GM19467 (cell line): ENCODE measurements around the gene MAP1LC3B2.

Experiments
- ATAC-seq: cut with Tn5 transposase; IDR thresholded peaks from one replicate; pipeline ENCODE4 v1.9.1; 2021; ENCODE audit warnings: mild to moderate bottlenecking, moderate library complexity; ENCODE audit not compliant: unreplicated experiment

The MAP1LC3B2 gene

GRCh38 chr12:116537101-116537904, 21.9 kb upstream of the MAP1LC3B2 start:
- ATAC-seq: peak; percentile 22

- ATAC-seq: peak; percentile 53
These were observed 21.0 kb upstream of the MAP1LC3B2 start for GRCh38 chr12:116538076-116538591.

GRCh38 chr12:116538682-116539305, 20.4 kb upstream of the MAP1LC3B2 start:
- no peak for ATAC-seq

GRCh38 chr12:116539361-116539771, 19.8 kb upstream of the MAP1LC3B2 start:
- no peak for ATAC-seq

GRCh38 chr12:116539905-116540482, 19.2 kb upstream of the MAP1LC3B2 start:
- no peak for ATAC-seq

- ATAC-seq: no peak
These were observed 18.5 kb upstream of the MAP1LC3B2 start for GRCh38 chr12:116540622-116541152.

- ATAC-seq: no peak
These were observed 17.4 kb upstream of the MAP1LC3B2 start for GRCh38 chr12:116541547-116542344.

GRCh38 chr12:116542345-116542956, 16.7 kb upstream of the MAP1LC3B2 start:
- ATAC-seq: no peak

GRCh38 chr12:116544656-116545055, 14.5 kb upstream of the MAP1LC3B2 start:
- no peak for ATAC-seq

GRCh38 chr12:116545144-116545543, 14.0 kb upstream of the MAP1LC3B2 start:
- no peak for ATAC-seq

GRCh38 chr12:116545936-116546335, 13.2 kb upstream of the MAP1LC3B2 start:
- ATAC-seq: no peak

- peak; percentile 93 for ATAC-seq
These were observed 11.2 kb upstream of the MAP1LC3B2 start for GRCh38 chr12:116547955-116548501.

GRCh38 chr12:116549993-116550392, 9.2 kb upstream of the MAP1LC3B2 start:
- ATAC-seq: no peak

- ATAC-seq: no peak
These were observed 8.0 kb upstream of the MAP1LC3B2 start for GRCh38 chr12:116551151-116551550.

GRCh38 chr12:116551619-116551951, 7.6 kb upstream of the MAP1LC3B2 start:
- no peak for ATAC-seq

GRCh38 chr12:116551952-116552772, 7.0 kb upstream of the MAP1LC3B2 start:
- no peak for ATAC-seq

GRCh38 chr12:116552773-116553373, 6.3 kb upstream of the MAP1LC3B2 start:
- ATAC-seq: no peak

- no peak for ATAC-seq
These were observed 2.7 kb upstream of the MAP1LC3B2 start for GRCh38 chr12:116556356-116556952.
